Upper lobe of right lung (tissue), 1 donor: ENCODE results near the gene NHLRC4. TPM values are rescaled to one million over a fixed set of nuclear protein-coding genes. Genes with fewer than 3 reads are reported as not detected.

Experiments
- ATAC-seq: fragments of 200-7000 bp; cut with Tn5 transposase; one replicate; pipeline ENCODE4 v1.9.1; 2020; ENCODE audit warnings: mild to moderate bottlenecking, moderate library complexity
- DNase-seq: peaks from one replicate; pipeline ENCODE4 v3.0.0-alpha.2; 2020
- H3K27ac ChIP-seq: fragments of 200-600 bp; one replicate; pipeline ENCODE4 v1.8.0; 2022
- H3K27me3 ChIP-seq: fragments of 200-600 bp; one replicate; pipeline ENCODE4 v1.8.0; 2022; ENCODE audit warnings: mild to moderate bottlenecking
- H3K36me3 ChIP-seq: fragments of 200-600 bp; one replicate; pipeline ENCODE4 v1.8.0; 2022
- H3K4me1 ChIP-seq: fragments of 200-600 bp; one replicate; pipeline ENCODE4 v1.8.0; 2022
- H3K4me3 ChIP-seq: fragments of 200-600 bp; one replicate; pipeline ENCODE4 v1.8.0; 2022; ENCODE audit warnings: mild to moderate bottlenecking
- H3K9me3 ChIP-seq: fragments of 200-600 bp; one replicate; pipeline ENCODE4 v1.8.0; 2022
- intact Hi-C: fragments of 100-400 bp; cut with DNase I; formaldehyde crosslinking; loops from one replicate; pipeline ENCODE4 v1.11.0; 2022
- total RNA-seq: library from RNA; stranded (reverse); fragmentation: NEBNext Ultra II Directional; extraction: Animal tissue kit (Norgen Biotek cat#: 25700); gene quantifications from one replicate; pipeline ENCODE4 v1.2.1, GENCODE V29; 2021
- TF ChIP-seq, protein P1 (sequence below): fragments of 200-600 bp; IDR thresholded peaks from one replicate; pipeline ENCODE4 v1.8.0; 2022; ENCODE audit warnings: antibody characterized with exemption
- donor health status: DM: no; HTN: yes; CAD: no; lungs with severe emphysema.

NHLRC4 gene
- total RNA-seq, 1 donor from 2014 or later: 0.98 TPM

GRCh38 chr16:560701-561412 lies 5.9 kb upstream of the NHLRC4 start:
- no peaks in the 10 kb centered on the region for H3K36me3 ChIP-seq
- DNase-seq (no peak), ATAC-seq (no peak)
- H3K27me3 ChIP-seq: peaks cover 29% of the 10 kb centered on the region
- no peak overlapping the region for H3K27ac ChIP-seq
- H3K9me3 ChIP-seq: no peaks in the 10 kb centered on the region
- peaks cover under 1% of the 10 kb centered on the region for H3K4me1 ChIP-seq
- H3K4me3 ChIP-seq: no peak overlapping the region
- TF ChIP-seq, protein P1, sequence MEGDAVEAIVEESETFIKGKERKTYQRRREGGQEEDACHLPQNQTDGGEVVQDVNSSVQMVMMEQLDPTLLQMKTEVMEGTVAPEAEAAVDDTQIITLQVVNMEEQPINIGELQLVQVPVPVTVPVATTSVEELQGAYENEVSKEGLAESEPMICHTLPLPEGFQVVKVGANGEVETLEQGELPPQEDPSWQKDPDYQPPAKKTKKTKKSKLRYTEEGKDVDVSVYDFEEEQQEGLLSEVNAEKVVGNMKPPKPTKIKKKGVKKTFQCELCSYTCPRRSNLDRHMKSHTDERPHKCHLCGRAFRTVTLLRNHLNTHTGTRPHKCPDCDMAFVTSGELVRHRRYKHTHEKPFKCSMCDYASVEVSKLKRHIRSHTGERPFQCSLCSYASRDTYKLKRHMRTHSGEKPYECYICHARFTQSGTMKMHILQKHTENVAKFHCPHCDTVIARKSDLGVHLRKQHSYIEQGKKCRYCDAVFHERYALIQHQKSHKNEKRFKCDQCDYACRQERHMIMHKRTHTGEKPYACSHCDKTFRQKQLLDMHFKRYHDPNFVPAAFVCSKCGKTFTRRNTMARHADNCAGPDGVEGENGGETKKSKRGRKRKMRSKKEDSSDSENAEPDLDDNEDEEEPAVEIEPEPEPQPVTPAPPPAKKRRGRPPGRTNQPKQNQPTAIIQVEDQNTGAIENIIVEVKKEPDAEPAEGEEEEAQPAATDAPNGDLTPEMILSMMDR: no peak
- intact Hi-C loops: no loop called here

GRCh38 chr16:561413-561794 lies 5.4 kb upstream of the NHLRC4 start:
- intact Hi-C loops: no loop called here
- Histone ChIP-seq H3K36me3 (no peaks in the 10 kb centered on the region), H3K4me3 (no peak overlapping the region), H3K27ac (no peak overlapping the region), H3K4me1 (peaks cover 6% of the 10 kb centered on the region), H3K27me3 (peaks cover 29% of the 10 kb centered on the region), H3K9me3 (no peaks in the 10 kb centered on the region)
- TF ChIP-seq, protein P1: no peak
- no peak for ATAC-seq
- no peak for DNase-seq

GRCh38 chr16:561957-562938 lies 4.6 kb upstream of the NHLRC4 start:
- Histone ChIP-seq H3K36me3 (no peaks in the 10 kb centered on the region), H3K4me3 (no peak overlapping the region), H3K27ac (no peak overlapping the region), H3K27me3 (peaks cover 29% of the 10 kb centered on the region), H3K4me1 (peaks cover 14% of the 10 kb centered on the region), H3K9me3 (no peaks in the 10 kb centered on the region)
- DNase-seq (no peak), ATAC-seq (no peak)
- TF ChIP-seq, protein P1: no peak
- intact Hi-C loops: no loop called here

DNA sequence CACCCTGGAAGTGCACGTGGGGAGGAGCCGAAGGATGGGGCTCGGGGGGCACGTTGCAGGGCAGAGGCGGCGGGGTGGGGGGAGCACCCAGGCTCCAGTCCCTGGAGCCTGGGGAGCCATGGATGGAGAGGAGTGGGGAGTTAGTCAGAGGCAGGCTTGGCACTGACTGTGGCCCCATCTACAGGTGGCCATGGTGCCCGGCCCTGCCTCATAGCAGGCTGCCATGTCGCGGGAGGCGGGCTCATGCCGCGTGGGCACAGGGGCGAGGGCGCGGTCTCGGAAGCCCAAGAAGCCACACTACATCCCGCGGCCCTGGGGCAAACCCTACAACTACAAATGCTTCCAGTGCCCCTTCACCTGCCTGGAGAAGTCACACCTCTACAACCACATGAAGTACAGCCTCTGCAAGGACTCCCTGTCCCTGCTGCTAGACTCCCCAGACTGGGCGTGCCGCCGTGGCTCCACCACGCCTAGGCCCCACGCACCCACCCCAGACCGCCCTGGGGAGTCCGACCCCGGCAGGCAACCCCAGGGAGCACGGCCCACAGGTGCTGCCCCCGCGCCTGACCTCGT lies 3.6 kb upstream of the NHLRC4 start:
- Histone ChIP-seq H3K36me3 (no peaks in the 10 kb centered on the region), H3K4me3 (no peak overlapping the region), H3K27me3 (peaks cover 29% of the 10 kb centered on the region), H3K27ac (no peak overlapping the region), H3K4me1 (peaks cover 22% of the 10 kb centered on the region), H3K9me3 (no peaks in the 10 kb centered on the region)
- intact Hi-C loops: no loop called here
- ATAC-seq (no peak), DNase-seq (no peak)
- TF ChIP-seq, protein P1: no peak

GRCh38 chr16:564690-565418 lies 2.0 kb upstream of the NHLRC4 start:
- Histone ChIP-seq H3K27me3 (peaks cover 15% of the 10 kb centered on the region), H3K4me3 (no peak overlapping the region), H3K9me3 (no peaks in the 10 kb centered on the region), H3K36me3 (no peaks in the 10 kb centered on the region), H3K27ac (no peak overlapping the region), H3K4me1 (peaks cover 34% of the 10 kb centered on the region)
- DNase-seq: no peak
- no peak for ATAC-seq
- TF ChIP-seq, protein P1: no peak
- intact Hi-C loops: no loop called here
